HUDEP-2 (cell line): ENCODE measurements around the gene RNF130.
"Not testable (repeated sequence)": the region's sequence is repeated elsewhere in the genome, so short reads cannot be mapped to it uniquely, and the experiment has no call there.

ENCODE experiments used
- DNase-seq, 76 experiments: peaks; one replicate each; lab custom pipeline; 2025; ENCODE audit not compliant: unreplicated experiment in 76 of 76; lab: John Stamatoyannopoulos, UW

Gene RNF130

DNA sequence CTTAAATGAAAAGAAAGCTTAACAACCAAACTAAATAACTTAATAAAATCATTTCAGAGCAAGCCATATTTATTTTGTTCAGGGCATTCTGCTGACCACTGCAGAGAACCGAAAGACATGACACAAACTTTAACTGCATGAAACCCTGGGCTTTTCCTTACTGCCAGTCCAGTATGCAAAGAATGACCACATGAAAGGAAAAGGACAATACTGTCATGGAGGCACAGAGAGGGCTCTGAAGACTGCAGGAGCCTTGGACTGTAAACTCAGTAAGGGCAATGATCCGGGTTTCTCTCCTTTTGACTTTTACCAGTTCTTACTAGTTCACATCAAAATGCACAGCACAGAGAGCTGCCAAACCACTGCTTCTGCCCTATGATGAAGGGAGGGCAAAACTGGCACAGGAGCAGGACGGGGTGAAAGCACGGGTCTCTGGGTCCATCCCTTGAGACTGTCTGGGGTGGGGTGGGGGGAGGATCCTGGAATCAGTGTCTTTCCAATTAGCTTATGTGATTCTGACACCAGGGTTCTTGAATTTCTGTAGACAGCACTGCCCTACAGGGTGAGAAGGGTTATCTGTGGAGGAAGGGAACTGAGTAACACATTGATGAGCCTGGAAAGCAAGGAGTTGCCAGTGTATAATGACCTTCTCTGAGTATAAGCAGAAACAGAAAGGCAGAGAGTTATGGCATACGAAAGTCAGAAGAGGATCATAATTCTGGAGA is 44.7 kb downstream of the RNF130 start:
- no peak for DNase-seq

- no peak for DNase-seq
Measured at GRCh38 chr5:180026320-180026719, 45.2 kb downstream of the RNF130 start.

DNA sequence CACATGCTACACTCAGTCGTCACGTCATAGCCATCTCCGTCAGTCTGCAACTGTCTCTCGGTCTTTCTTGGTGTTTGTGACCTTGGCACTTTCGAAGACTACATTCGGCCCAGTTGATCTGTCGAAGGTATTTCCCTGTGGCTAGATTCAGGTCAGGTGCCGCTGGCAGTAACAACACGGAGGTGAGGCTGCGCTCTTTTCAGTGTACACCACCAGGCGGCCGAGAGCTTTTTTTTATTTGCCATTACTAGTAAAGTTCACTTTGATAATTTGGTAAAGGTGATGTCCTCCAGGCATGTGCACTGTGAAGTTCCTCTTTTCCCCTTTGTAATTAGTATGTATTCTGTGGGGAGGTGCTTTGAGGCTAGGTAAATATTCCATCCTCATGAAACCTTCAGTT is 49.7 kb downstream of the RNF130 start:
- DNase-seq, result no peak

- no peak for DNase-seq
Measured at GRCh38 chr5:180020176-180020575, 51.4 kb downstream of the RNF130 start.

GRCh38 chr5:180018347-180019060 is 53.1 kb downstream of the RNF130 start:
- DNase-seq, result peak in 3 of 76 experiments; percentile 1 to 14 (median 11)

GRCh38 chr5:180015523-180015922 is 56.0 kb downstream of the RNF130 start:
- not testable (repeated sequence) for DNase-seq

GRCh38 chr5:180013678-180014077 is 57.9 kb downstream of the RNF130 start:
- no peak for DNase-seq

GRCh38 chr5:180012316-180012715 is 59.2 kb downstream of the RNF130 start:
- no peak for DNase-seq

GRCh38 chr5:180010636-180011035 is 60.9 kb downstream of the RNF130 start:
- DNase-seq, result no peak

DNA sequence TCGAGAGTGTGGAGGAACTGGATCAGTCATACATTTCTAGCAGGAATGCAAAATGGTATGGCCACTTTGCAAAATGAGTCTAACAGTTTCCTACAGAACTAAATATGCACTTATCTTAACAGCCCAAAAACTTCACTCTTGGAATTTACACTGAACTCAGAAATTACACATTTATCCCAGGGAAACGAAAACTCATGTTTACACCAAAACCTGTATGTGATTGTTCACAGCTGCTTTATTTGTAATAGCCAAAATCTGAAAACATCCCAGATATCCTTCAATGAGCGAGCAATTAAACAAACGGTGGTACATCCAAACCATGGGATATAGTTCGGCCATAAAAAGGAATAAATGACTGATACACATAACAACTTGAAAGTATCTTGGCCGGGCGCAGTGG is 62.0 kb downstream of the RNF130 start:
- no peak for DNase-seq

- DNase-seq, result peak in 1 of 76 experiments; percentile 5
Measured at GRCh38 chr5:180008433-180008832, 63.1 kb downstream of the RNF130 start.

- peak in 70 of 76 experiments; percentile 5 to 80 (median 49) for DNase-seq
Measured at GRCh38 chr5:180007582-180007981, 64.0 kb downstream of the RNF130 start.

GRCh38 chr5:180006141-180006540 is 65.4 kb downstream of the RNF130 start:
- DNase-seq, result no peak

DNA sequence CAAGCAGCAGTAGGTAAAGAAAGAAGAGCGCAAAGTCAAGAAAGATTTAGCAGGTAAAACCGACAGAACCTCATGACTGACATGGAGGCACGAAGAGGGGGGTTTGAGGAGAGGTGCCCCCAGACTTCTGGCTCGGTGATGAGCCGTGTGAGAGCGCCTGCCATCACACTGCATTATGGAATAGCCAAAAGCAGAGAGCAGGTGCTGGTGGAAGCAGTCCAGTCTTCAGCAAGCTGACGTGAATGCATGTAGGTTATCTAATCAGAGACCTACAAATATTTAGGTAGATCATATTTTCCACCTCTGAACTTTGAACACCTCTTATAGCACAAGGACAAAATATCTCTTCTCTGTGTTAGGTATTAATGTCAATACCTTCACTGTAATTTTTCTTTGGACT is 68.4 kb downstream of the RNF130 start:
- no peak for DNase-seq

DNA sequence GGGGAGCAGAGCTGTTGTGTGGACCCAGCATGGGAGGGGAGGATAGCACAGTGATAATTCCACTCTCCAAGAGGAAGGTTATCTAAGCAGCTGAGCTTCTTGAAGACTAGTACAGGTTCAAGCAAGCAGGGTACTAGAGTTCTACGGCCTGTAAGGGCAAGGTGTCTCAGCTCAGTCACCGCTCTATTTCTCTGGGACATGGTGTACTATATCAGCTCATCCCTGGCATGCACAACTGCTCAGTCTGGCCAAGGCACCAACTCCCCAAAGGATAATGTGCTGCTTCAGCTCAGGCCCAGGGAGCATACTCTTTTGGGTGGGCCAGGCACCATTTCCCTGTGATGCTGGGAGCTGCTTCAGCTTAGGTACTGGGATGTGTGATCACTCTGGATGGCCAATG is 69.8 kb downstream of the RNF130 start:
- DNase-seq, result no peak

DNA sequence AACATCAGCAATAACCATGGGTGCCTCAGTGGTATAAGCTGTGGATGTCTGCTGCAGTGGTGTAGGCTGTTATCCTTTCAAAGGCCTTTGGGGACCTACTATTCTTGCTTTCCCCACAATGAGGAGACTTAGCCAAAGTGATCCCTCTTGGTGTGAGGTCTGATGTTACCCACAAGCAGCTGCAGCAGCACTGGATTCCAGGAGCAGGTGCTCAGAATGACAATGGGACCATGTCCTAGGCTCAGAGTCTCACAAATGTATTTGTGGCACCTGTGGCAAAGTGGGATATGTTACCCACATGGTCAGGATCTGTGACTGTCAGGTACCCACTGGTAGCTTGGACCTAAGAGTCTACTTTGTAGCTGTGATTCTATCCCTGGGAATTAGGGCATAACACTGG is 70.4 kb downstream of the RNF130 start:
- no peak for DNase-seq

- DNase-seq, result no peak
Measured at GRCh38 chr5:179998485-179998884, 73.1 kb downstream of the RNF130 start.

DNA sequence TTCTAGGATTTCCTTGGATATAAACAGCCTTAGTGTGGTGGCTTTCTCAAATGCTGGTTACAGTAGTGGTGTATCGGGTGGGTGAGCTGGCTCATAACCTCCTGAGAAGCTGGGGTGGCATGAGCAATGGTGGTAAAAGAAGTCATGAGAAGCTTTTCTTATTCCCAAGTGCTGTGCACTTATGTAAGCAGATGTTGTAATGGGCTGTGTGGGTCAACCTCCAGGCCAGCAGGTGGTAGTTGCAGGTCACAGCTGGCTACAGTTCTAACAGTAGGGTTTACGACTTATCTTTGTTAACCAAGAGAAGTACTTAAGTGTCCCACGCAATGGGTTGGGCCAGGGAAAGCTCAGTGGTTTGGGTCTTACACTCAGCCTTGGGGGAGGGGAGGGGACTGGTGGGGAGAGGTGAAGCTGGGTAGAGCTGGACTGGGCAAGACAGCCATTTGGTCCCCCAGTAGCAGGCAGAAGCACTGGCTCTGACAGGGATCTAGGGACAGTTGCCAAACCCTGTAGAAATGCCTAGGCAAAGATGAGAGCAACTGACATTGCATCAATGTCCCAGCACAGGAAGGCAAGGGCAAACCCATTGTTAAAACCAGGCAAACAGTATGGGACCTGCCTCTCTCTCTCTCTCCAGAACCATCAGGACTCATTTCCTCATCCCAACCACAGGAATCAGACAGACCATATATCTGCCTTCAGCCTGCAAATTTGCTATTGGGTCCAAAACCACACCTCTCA is 76.8 kb downstream of the RNF130 start:
- peak in 3 of 76 experiments; percentile 25 to 40 (median 34) for DNase-seq

GRCh38 chr5:179992855-179993254 is 78.7 kb downstream of the RNF130 start:
- not testable (repeated sequence) for DNase-seq

DNA sequence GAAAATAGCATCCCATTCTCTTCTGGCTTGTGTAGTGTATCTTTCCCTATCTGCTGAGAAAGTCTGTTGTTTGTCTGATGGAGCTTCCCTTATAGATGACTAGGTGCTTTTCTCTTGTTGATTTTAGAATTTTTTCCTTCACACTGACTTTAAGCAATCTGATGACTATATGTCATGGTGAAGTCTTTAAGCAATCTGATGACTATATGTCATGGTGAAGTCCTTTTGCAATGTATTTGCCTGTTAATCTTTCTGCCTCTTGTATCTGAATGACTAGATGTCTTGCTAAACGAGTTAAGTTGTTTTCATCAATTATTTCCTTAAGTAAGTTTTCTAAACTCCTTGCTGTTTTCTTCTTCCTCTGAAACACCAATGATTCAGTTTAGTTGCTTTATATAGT is 80.5 kb downstream of the RNF130 start:
- DNase-seq, result no peak

DNA sequence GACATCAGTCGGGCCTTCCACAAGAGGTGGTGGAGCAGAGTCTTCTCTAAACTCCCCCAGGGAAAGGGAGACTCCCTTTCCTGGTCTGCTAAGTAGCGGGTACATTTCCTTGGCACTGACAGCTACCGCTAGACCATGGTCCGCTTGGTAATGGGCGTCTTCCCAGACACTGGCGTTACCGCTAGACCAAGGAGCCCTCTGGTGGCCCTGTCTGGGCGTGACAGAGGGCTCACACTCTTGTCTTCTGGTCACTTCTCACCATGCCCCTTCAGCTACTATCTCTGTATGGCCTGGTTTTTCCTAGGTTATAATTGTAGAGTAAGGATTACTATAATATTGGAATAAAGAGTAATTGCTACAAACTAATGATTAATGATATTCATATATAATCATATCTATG is 81.0 kb downstream of the RNF130 start:
- DNase-seq, result peak in 1 of 76 experiments; percentile 7
